ENCODE measurements around the gene CDK19.
"Not testable (repeated sequence)": the region's sequence is repeated elsewhere in the genome, so short reads cannot be mapped to it uniquely, and the experiment has no call there.

Gene CDK19

DNA sequence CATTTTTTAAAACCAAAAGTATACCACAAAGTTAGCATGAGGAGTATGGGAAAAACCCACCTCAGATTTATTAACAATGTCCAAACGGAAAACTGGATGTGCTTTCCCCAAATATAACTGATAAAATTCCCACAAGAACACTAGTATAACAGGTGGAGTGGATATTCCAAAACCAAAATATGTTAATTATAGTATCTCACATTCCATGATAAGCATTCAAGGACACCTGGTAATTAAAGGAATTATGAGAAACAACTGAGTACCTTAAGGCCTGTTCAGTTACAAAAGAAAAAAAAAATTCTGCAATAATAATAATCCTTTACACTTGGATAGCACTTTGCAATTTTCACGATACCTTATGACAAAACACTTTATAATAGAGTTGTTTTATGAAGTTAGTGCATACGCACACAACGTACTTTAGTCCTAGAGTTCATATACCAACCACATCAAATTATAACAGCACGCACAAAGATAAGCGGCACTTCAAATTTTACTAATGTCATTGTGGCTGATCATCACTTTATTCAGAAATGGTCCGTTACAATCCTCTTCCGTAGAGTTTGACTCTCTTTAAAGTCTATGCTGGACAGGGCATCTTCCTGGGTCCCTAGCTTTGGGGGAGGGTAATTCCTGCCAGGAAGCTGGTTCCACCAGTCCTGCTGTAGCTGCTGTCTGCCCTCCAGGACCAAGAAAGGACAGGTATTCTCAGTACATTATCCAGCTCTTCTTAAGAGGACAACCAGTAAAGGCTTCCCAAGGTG, 1.7 kb downstream of the CDK19 start:
- DNase-seq (ENCODE audit: low read depth): no peak

DNA sequence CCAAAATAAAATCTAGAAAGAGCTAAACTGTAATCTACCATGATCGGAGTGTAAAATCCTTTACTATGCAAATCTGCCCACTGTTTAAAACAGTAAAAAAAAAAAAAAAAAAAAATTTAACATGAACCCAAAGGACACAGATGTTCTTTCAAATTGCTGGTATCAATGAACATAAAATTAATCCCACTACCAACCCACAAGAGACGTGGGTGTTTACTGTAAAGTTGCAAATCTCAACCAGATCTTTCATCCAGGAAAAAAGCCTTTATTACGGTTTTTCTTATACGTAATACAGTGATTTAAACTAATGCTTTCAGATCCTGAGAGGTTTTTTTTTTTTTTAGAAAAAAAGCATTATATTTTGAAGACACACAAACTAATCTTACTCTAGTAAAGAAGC, 2.5 kb downstream of the CDK19 start:
- no peak for DNase-seq (ENCODE audit: low read depth)

- no peak for DNase-seq (ENCODE audit: low read depth)
Observed at GRCh38 chr6:110810896-110811586, 4.2 kb downstream of the CDK19 start.

DNA sequence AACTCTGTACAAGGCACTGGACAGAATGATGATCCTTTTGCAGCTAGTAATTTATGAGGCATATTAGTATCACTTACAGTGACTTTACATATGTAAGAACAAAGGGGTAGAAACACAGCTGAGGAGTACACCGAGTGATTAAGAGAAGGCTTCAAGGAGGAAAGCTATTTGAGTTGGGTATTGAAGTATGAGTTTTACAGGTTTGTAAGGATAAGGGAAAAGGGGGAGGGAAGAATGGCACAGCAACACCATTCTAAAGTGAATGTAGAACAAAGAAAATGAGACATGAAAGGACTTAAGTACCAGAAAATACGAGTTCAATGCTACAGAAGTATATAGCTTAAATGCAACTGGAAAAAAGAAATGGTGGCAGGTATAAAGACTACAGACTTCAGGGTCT, 5.5 kb downstream of the CDK19 start:
- no peak for DNase-seq (ENCODE audit: low read depth)

DNA sequence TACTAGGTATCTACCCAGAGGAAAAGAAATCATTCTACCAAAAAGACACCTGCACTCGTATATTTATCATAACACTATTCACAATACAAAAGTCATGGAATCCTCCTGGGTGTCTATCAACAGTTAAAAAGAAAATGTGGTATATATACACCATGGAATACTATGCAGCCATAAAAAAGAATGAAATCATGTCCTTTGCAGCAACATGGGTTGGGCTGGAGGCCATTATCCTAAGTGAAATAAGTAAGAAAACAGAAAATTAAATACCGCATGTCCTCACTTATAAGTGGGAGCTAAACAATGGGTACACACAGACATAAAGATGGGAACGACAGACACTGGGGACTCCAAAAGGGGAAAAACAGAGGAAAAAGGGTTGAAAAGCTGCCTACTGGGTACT, 13.1 kb downstream of the CDK19 start:
- not testable (repeated sequence) for DNase-seq (ENCODE audit: low read depth)

DNA sequence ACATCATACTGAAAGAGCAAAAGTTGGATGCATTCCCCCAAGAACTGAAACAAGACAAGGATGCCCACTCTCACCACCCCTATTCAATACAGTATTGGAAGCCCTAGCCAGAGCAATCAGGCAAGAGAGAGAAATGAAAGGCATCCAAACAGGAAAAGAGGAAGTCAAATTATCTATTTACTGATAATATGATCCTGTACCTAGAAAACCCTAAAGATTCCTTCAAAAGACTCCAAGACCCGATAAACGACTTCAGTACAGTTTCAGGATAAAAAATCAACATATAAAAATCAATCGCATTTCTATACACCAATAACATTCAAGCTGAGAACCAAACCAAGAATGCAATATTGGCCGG, 14.5 kb downstream of the CDK19 start:
- DNase-seq (ENCODE audit: low read depth): no peak

- no peak for DNase-seq (ENCODE audit: low read depth)
Observed at GRCh38 chr6:110800196-110800838, 15.0 kb downstream of the CDK19 start.

DNA sequence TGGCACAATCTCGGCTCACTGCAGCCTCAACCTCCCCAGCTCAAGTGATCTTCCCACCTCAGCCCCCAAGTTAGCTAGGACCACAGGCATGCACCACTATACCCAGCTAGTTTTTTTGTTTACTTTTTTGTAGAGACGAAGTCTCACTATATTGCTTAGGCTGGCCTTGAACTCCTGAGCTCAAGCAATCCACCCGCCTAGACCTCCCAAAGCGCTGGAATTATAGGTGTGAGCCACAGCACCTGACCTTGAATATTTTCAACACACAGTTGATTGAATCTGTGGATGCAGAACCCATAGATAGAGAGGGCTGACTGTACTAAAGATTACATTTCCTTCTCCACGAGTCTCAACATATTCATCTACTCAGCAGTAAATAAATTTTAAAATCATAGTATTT, 15.6 kb downstream of the CDK19 start:
- DNase-seq (ENCODE audit: low read depth): no peak

- DNase-seq (ENCODE audit: low read depth): no peak
Observed at GRCh38 chr6:110799189-110799588, 16.1 kb downstream of the CDK19 start.

- no peak for DNase-seq (ENCODE audit: low read depth)
Observed at GRCh38 chr6:110795271-110795670, 20.0 kb downstream of the CDK19 start.

GRCh38 chr6:110786696-110787095, 28.6 kb downstream of the CDK19 start:
- DNase-seq (ENCODE audit: low read depth): no peak

GRCh38 chr6:110786271-110786670, 29.0 kb downstream of the CDK19 start:
- DNase-seq (ENCODE audit: low read depth): no peak

DNA sequence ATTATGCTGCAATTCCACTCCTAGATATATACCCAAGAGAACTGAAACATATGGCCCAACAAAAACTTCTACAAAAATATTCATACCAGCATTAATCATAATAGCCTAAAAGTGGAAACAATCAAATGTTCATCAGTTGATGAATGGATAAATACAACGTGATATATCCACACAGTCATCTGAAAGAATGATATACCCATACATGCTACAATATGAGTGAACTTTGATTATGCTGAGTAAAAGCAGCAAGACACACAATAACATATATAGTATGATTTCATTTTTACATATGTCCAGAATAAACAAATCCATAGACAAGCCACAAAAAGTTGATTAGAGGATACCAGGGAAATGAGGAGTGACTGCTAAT, 30.7 kb downstream of the CDK19 start:
- DNase-seq (ENCODE audit: low read depth): no peak

DNA sequence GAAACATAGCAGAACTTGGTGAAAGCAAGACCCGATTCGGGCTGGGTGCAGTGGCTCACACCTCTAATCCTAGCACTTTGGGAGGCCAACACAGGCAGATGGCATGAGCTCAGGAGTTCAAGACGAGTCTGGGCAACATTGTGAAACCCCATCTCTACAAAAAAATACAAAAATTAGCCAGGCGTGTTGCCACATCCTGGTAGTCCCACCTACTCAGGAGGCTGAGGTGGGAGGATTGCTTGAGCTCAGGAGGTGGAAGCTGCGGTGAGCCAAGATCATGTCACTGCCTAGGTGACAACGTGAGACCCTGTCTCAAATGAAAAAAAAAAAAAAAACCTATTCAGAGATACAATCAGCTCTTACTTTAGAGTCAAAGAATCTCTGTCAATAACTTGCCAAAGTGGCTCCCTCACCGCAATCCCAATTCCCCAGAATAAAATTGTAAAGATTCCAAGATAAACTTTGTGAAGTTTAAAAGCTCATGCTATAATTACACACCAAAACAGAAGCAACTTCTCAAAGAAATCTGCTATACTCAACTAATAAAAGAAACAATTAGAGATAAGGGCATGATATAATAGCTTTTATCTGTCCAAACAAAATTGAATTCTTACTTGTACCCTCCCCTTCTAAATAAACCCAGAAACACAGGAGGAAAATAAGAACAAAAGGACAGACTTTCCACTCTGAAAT, 33.6 kb downstream of the CDK19 start:
- DNase-seq (ENCODE audit: low read depth): no peak

DNA sequence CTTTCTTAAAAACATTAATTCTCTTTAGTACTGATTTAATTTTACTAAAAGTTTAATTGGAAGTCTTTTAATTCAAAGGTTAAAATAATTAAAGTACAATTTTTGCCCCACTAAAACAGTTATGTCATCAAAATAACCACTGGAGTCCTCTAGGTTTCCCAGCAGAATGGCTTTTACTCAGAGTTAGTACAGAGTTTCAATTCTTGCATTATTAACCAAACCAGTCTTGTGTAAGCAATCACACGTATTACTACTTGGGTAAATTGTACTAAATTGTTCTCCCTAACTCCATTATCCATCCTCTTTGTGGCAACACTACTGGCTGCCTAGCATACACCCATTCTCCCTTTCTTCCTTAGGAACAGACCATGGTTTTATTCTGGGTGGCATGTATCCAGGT, 36.9 kb downstream of the CDK19 start:
- no peak for DNase-seq (ENCODE audit: low read depth)

DNA sequence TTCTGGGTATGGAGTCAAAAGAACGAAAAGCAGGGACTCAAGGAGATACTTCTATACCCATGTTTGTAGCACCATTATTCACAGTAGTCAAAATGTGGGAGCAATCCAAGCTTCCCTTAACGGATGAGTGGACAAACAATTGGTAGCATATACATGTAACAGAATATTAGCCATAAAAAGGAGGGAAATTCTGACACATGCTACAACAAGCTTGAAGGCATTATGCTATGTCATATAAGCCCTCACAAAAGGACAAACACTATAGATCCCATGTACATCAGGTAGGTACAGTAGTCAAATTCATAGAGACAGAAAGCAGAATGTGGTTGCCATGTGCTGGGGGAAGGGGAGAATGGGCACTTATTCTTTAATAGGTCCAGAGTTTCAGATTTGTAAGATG, 37.6 kb downstream of the CDK19 start:
- DNase-seq (ENCODE audit: low read depth): no peak

- no peak for DNase-seq (ENCODE audit: low read depth)
Observed at GRCh38 chr6:110776413-110776812, 38.9 kb downstream of the CDK19 start.

DNA sequence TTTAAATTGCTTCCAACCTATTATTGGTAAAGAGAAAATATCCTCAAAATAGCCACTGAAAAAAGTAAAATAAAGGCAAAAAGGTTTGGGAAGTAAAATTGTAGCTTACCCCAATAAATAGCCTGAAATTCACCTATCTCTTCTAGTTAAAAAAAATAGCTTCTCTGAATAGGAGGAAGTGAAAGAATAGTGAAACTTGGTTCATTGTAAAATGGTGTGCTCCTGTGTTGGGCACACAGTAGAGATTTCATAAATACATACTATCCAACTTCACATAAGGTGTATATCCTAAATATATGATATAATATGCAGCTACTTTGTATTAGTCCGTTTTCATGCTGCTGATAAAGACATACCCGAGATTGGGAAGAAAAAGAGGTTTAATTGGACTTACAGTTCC, 45.3 kb downstream of the CDK19 start:
- DNase-seq (ENCODE audit: low read depth): no peak

GRCh38 chr6:110768057-110768456, 47.2 kb downstream of the CDK19 start:
- no peak for DNase-seq (ENCODE audit: low read depth)

DNA sequence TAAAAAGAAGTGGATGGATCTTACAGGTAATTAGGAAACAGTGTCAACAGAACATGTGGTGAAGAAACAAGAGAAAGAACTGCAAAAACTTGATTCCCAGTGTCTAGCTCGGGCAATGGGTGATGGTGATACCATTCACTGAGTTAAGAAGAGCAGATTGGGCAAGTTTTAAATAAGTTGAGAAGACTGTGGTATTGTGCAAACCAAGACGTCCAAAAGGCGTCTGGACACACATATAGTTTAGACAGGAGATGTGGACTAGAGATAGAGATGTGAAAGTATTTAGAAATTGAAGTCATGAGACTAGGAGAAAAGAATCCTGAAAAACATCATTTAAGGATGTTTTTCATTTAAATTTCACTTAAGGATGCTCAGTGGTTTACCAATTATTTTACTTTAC, 53.9 kb downstream of the CDK19 start:
- no peak for DNase-seq (ENCODE audit: low read depth)

DNA sequence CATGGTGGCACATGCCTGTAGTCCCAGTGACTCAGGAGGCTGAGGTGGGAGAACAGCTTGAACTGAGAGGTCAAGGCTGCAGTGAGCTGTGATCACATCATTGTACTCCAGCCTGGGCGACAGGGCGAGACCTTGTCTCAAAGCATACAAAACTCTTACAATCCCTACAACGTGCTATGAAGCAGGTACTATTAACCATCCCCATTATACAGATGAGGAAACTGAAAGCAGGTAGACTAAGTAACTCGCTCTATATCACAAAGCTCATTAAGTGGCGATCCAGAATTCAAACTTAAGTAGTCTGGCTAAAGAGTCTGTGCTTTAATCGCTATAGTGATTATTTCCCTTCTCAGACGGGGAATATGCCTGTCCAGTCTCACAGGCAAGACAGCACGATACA, 54.7 kb downstream of the CDK19 start:
- no peak for DNase-seq (ENCODE audit: low read depth)

- DNase-seq (ENCODE audit: low read depth): not testable (repeated sequence)
Observed at GRCh38 chr6:110760098-110760497, 55.2 kb downstream of the CDK19 start.

DNA sequence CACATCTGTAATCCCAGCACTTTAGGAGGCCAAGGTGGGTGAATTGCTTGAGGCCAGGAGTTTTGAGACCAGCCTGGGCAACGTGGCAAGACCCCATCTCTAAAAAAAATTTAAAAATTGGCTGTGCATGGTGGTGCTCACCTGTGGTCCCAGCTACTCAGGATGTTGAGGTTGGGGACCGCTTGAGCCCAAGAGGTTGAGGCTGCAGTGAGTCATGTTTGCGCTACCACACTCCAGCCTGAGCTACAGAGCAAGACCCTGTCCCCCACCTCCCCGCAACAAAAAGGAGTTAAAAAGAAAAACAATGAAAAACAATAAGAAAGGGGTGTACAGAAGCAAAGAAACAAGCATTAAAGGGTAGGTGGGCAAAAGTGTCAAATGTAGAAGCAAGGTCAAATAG, 57.3 kb downstream of the CDK19 start:
- no peak for DNase-seq (ENCODE audit: low read depth)

All from iris pigment epithelial cell (primary cell).